NCI-H2227 (cell line): Measurements from ENCODE around the gene SCGB1C2.
"Not testable (repeated sequence)": the region's sequence is repeated elsewhere in the genome, so short reads cannot be mapped to it uniquely, and the experiment has no call there.

Experiments used
- DNase-seq: peaks from one replicate; lab custom pipeline; 2025; ENCODE audit not compliant: unreplicated experiment; lab: John Stamatoyannopoulos, UW

SCGB1C2 gene

GRCh38 chr17:137166-137807 lies at the start of gene SCGB1C2:
TSS of gene SCGB1C2 (plus strand) at chr17:137569. CDS start at chr17:137591, 22 bp downstream.
- DNase-seq = not testable (repeated sequence)

GRCh38 chr17:113111-113510 lies 24.3 kb upstream of the SCGB1C2 start:
- DNase-seq = not testable (repeated sequence)

- DNase-seq = not testable (repeated sequence)
Measured at GRCh38 chr17:118339-118917, 18.9 kb upstream of the SCGB1C2 start.

- not testable (repeated sequence) for DNase-seq
Measured at GRCh38 chr17:133932-134331, 3.4 kb upstream of the SCGB1C2 start.

- not testable (repeated sequence) for DNase-seq
Measured at GRCh38 chr17:134332-134785, 3.0 kb upstream of the SCGB1C2 start.

GRCh38 chr17:135022-135421 lies 2.3 kb upstream of the SCGB1C2 start:
- not testable (repeated sequence) for DNase-seq

GRCh38 chr17:135895-136294 lies 1.5 kb upstream of the SCGB1C2 start:
- not testable (repeated sequence) for DNase-seq

GRCh38 chr17:136531-136930 lies 838 bp upstream of the SCGB1C2 start:
- DNase-seq = not testable (repeated sequence)

- not testable (repeated sequence) for DNase-seq
Measured at GRCh38 chr17:139401-140205, 2.2 kb downstream of the SCGB1C2 start.

GRCh38 chr17:142102-142661 lies 4.8 kb downstream of the SCGB1C2 start:
- peak; percentile 24 for DNase-seq

- no peak for DNase-seq
Measured at GRCh38 chr17:142876-143784, 5.8 kb downstream of the SCGB1C2 start.

GRCh38 chr17:143785-144281 lies 6.5 kb downstream of the SCGB1C2 start:
- DNase-seq = peak; percentile 81

- no peak for DNase-seq
Measured at GRCh38 chr17:144936-145670, 7.7 kb downstream of the SCGB1C2 start.

- no peak for DNase-seq
Measured at GRCh38 chr17:145671-146541, 8.5 kb downstream of the SCGB1C2 start.

GRCh38 chr17:146546-146945 lies 9.2 kb downstream of the SCGB1C2 start:
- DNase-seq = no peak

- DNase-seq = no peak
Measured at GRCh38 chr17:146983-147761, 9.8 kb downstream of the SCGB1C2 start.

- no peak for DNase-seq
Measured at GRCh38 chr17:147796-148740, 10.7 kb downstream of the SCGB1C2 start.
